GM21447 (cell line): Measurements from ENCODE around the gene TMPRSS4.

Source experiments
- ATAC-seq: cut with Tn5 transposase; IDR thresholded peaks from one replicate; pipeline ENCODE4 v1.9.1; 2021; ENCODE audit not compliant: unreplicated experiment

TMPRSS4 gene

DNA sequence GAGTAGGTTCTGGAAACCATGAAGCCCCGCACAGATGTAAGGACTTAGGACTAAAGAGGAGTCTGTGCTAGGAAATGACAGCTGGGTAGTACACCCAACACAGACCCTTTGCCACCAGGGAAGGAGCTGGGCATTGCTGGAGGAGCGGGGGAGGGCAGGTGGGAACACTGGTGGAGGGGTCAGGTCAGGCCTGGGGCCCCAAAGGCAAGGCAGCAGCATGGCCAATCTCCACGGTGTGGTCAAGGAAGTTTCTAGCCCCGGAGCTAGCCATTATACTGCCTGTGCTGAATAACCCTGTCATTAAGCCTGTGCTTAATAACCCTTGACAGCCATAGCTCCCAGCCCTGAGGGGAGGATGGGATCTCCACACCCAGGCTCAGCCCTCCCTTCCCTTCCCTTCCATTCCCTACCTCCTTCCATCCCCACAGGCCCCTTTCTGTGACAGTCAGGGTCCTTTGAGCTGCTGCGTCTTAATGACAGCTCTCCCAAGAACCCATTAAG, 2.1 kb downstream of the TMPRSS4 start:
- no peak for ATAC-seq

GRCh38 chr11:118079491-118079890, 2.6 kb downstream of the TMPRSS4 start:
- ATAC-seq = no peak

- no peak for ATAC-seq
Observed at GRCh38 chr11:118080296-118080695, 3.4 kb downstream of the TMPRSS4 start.

DNA sequence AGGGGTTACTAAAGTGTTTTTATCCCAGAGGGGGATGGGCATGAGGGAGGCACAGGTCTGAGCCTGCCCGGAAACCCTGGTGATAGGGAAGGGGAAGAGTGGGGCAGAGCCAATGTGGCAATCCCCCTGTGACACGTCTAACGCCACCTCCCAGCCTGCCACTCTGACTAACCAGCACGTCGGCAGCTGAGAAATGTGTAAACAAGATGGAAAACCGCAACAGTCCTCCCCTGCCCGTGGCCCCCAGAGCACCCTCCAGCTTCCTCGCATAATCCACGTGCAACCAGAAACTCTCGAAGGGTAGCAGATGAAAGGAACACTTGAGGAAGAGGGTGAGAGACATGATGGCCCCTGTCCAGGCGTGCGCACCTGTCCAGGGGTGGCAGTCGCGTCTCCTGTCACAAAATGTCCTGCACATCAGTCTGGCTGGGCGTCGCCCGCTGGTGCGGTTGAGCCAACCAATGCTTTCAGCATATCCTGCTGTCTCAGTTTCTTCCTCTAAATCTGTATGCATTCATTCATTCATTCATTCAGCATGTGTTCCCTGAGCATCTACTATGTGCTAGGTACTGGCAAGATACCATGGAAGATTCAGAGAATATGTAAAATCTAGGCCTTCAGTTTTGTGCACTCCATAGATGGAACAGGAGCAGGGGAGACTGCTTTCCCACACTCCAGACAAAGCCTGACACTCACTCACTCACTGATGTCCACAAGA, 4.5 kb downstream of the TMPRSS4 start:
- ATAC-seq = no peak

DNA sequence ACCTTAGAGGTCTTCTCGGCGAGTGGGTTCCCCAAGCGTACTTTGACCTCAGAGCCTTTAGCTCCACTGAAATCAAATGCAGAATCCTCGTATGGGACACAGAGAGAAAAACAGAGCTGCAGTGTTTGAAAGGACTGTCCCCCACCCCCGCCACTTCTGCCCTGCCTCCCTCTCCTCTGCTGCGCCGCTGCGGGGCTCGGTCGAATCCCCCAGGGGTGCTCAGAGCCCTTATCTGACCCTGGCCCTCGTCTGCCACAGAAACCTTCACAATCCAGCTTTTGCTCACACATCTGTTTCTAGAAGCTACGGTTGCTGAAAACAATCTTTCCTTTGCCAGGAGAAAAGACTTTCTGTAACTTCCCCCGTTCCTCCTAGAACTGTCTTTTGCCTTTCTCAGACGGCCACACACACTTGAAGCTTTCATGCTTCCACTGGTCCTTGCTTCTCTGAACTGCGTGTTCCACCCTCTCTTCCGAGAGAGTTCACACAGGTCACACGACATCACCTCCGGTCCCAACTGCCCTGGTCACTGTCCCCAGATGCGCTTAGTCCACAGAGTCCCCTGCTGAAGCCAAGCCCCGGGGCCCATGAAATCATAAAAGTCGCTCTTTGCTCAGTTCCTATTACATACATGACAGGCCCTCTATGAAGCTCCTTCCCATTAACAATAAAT, 6.1 kb downstream of the TMPRSS4 start:
- ATAC-seq = no peak

GRCh38 chr11:118084247-118084646, 7.4 kb downstream of the TMPRSS4 start:
- no peak for ATAC-seq

DNA sequence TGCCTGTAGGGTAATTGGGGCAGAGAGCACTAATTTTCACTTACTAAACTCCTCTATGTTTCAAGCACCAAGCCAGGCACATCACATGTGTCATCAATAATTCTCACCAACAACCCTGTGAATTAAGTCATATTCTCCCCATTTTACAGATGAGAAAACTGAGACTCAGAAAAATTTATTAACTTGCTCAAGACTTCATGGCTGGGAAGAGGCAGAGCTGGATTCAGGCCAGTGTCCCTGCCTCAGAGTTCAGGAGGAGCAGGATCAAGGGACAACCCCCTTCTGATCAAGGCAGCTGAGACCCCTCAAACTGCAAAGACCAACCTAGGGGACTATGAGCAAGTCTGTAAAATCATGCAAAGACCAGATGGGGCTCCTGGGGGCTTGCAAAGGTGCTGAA, 7.8 kb downstream of the TMPRSS4 start:
- no peak for ATAC-seq

DNA sequence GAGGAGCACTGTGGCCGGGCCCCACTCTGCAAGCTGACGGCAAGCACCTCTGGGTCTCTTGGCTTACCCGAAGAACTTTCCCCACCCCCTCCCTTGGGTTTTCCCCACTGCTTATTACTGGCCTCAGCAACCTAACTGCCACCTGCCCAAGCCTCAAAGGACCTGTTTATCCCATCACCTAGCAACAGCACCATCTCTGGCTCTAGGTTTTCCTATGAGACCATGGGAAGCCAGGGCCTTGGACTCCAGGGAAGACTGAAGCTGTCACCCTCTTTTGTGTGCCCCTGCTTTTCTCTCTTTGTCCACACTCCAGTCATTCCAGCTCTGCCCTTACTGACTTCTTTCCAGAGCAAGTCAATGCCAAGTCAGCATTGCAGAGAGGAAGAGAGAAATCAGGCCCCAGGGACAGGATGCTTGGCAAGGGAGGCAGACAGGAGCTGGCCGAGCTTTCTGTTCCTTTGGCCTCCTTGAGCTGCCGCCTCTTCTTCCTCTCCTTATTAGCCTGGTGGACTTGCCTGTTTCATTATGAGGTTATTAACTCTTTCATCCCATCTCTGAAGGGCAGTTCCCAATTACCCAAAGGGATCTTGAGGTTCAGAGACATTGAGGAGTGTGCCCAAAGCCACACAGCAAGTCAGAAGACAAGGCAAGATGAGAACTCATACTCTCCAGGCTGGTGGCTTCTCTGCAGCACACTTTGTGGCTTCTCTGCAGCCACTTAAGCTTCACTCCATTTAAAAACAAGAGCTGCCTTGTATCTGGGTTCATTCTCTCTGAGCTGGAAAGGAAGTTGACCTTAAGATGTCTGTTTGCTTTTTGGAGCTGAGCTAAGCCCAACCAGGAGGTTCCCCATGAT, 10.3 kb downstream of the TMPRSS4 start, which contains the start of gene SMIM35:
TSS of gene SMIM35 (minus strand) at position 51 of the 856 bp plus-strand sequence. CDS start 206 bp downstream, outside the sequence.
- no peak for ATAC-seq

DNA sequence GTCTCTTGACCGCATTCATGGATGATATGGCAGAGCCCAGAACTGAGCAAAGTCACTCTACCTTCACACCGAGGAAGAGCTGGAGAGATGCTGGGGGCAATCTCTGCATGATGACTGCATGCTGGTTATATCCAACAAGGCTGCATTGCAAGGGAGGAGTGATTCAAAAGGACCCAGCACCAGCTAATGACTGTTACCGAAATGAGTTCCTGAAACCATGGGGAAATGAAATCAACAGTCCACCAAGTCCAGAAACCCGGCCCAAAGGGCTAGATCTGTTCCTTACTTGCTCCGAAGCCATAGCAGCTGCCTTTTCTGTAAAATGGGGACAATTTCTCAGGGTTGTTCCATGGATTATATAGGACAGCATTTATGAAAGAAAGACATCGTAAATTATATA, 11.1 kb downstream of the TMPRSS4 start:
- ATAC-seq = no peak

- ATAC-seq = no peak
Observed at GRCh38 chr11:118088531-118088930, 11.7 kb downstream of the TMPRSS4 start.

GRCh38 chr11:118090545-118091162, 13.8 kb downstream of the TMPRSS4 start:
- ATAC-seq = no peak

- ATAC-seq = no peak
Observed at GRCh38 chr11:118091690-118092089, 14.8 kb downstream of the TMPRSS4 start.

- ATAC-seq = no peak
Observed at GRCh38 chr11:118092907-118093571, 16.2 kb downstream of the TMPRSS4 start.

GRCh38 chr11:118095493-118095892, 18.6 kb downstream of the TMPRSS4 start:
- no peak for ATAC-seq

DNA sequence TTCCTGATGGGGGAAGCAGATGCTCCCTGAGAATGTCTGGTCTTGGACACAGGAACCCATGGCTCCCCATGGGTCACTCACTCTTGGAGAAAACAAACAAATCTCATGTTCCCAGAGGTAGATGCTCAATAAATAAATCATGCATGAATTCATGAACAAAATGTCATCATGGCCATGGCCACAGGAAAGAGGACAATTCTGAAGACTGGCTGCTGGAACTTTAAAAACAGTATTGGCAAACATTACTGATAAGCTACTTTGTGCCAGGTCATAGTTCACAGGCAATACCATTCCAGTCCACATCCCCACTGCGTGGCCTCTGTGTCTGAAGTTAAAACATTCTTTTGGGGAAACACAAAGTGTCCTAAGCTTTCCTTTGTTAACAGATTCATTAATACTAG, 19.1 kb downstream of the TMPRSS4 start:
- ATAC-seq = no peak

- no peak for ATAC-seq
Observed at GRCh38 chr11:118098996-118099837, 22.3 kb downstream of the TMPRSS4 start.

DNA sequence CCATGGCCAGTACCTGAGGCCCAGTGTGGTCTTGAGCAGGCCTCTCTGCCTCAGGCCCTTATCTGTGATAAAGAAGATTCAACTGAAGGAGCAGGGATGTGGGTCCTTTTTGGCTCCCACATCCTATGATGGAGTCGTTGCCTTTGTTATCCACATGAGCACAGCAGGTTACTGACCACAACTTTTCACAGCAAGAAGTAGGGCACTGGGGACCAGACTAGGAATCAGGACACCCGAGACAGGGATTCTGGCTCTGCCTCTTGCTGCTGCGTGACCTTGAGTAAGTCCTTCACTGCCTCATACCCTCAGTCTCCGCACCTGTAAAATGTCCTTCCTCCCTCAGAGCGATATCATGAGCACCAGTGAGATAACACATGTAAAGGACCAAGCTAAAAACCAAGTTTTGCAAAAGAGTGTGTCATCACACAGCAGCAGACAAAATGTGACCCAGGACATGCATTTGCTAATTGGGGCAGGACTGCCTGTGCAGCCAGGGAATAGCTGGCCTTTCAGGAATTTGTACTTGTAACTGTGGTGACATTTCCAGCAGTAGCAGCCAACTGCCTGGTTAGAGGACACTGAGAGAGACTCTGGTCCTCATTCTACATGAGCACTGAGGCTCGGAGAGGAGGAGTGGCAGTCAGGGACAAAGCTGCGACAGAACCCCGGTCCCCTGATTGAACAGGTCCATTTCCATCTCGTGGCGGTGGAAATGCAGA, 23.1 kb downstream of the TMPRSS4 start:
- no peak for ATAC-seq

DNA sequence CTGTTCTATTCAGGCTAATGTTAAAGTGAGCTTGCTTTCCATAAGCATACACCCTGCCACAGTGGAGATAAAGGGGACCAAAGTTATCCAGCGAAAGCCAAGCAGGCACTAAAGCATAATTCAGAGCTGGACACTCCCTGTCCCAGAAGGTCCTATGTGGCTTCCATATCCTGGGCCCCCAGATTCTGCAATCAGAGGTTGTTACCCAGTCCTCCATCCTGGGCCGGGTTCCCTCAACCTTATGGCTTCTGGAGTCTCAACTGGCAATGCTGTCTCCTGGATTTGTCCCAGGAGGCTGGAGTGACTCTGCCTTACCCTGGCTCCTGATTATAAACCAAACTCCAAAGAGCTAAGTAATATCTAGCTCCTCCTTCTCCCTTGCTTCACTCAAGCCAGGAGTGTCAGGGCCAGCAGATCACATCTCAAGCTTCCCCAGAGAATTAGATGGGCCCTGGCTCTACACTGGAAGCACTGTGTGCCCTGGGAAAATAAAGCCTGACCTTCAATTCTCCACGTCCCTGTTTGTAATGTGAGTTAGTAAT, 23.9 kb downstream of the TMPRSS4 start:
- no peak for ATAC-seq
